ENCODE measurements around the gene FOXO1.

Gene FOXO1

GRCh38 chr13:40583738-40584137, 82.7 kb downstream of the FOXO1 start:
- H3K36me3 ChIP-seq, result peaks cover 0 to 40% (median 22%) of the 10 kb centered on the region in 11 experiments; a peak in 15 of 22 replicates
- TF ChIP-seq Cebpa-rat (IDR thresholded peaks at IDR 0.05), result no peak
- H4K20me1 ChIP-seq, result peaks cover 0 to 23% (median 0%) of the 10 kb centered on the region in 11 experiments; a peak in 4 of 22 replicates
- H3K27me3 ChIP-seq, result no peaks in the 10 kb centered on the region
- H3K27ac ChIP-seq, result peak overlapping the region in 7 of 11 experiments; percentile 9 to 99 (median 82); a peak in 10 of 22 replicates
- no peak overlapping the region for H3K4me2 ChIP-seq
- peaks cover 62 to 78% (median 76%) of the 10 kb centered on the region in 10 experiments for H3K4me1 ChIP-seq
- peak overlapping the region in 4 of 10 experiments; percentile 0 to 24 (median 7); a peak in 3 of 20 replicates for H3K4me3 ChIP-seq
- peaks cover 21 to 47% (median 35%) of the 10 kb centered on the region in 11 experiments for H3K9me3 ChIP-seq (replicated peaks in 1 of 11)
- H3K9ac ChIP-seq, result no peak overlapping the region

GRCh38 chr13:40582531-40582930, 83.9 kb downstream of the FOXO1 start:
- H4K20me1 ChIP-seq, result peaks cover 0 to 29% (median 0%) of the 10 kb centered on the region in 11 experiments; a peak in 5 of 22 replicates
- peaks cover 58 to 78% (median 76%) of the 10 kb centered on the region in 10 experiments for H3K4me1 ChIP-seq
- no peaks in the 10 kb centered on the region for H3K27me3 ChIP-seq
- peak overlapping the region in 1 of 11 experiments; percentile 75; a peak in 1 of 22 replicates for H3K9ac ChIP-seq
- peak overlapping the region in 8 of 11 experiments; percentile 45 to 85 (median 81); a peak in 11 of 22 replicates for H3K4me2 ChIP-seq
- peak overlapping the region in 8 of 11 experiments; percentile 25 to 99 (median 77); a peak in 15 of 22 replicates for H3K27ac ChIP-seq
- peak overlapping the region in 2 of 10 experiments; percentile 0 to 5; a peak in 3 of 20 replicates for H3K4me3 ChIP-seq
- no peak for TF ChIP-seq Cebpa-rat (IDR thresholded peaks at IDR 0.05)
- peaks cover 21 to 49% (median 35%) of the 10 kb centered on the region in 11 experiments for H3K9me3 ChIP-seq (replicated peaks in 1 of 11)
- peaks cover 0 to 40% (median 22%) of the 10 kb centered on the region in 11 experiments; a peak in 15 of 22 replicates for H3K36me3 ChIP-seq

GRCh38 chr13:40581277-40581579, 85.2 kb downstream of the FOXO1 start:
- H3K9me3 ChIP-seq (replicated peaks in 1 of 11), result peaks cover 21 to 49% (median 35%) of the 10 kb centered on the region in 11 experiments
- H3K4me1 ChIP-seq, result peaks cover 45 to 76% (median 71%) of the 10 kb centered on the region in 10 experiments
- 0 out of 20 replicates have a peak overlapping the region, but pooled peaks of 1 of the 10 experiments have one; percentile 8 for H3K4me3 ChIP-seq
- H3K36me3 ChIP-seq, result peaks cover 0 to 40% (median 22%) of the 10 kb centered on the region in 11 experiments; a peak in 15 of 22 replicates
- H3K27me3 ChIP-seq, result no peaks in the 10 kb centered on the region
- peak overlapping the region in 10 of 11 experiments; percentile 21 to 99 (median 71); a peak in 18 of 22 replicates for H3K27ac ChIP-seq
- peak overlapping the region in 8 of 11 experiments; percentile 14 to 78 (median 60); a peak in 14 of 22 replicates for H3K9ac ChIP-seq
- H3K4me2 ChIP-seq, result peak overlapping the region; percentile 32 to 85 (median 77); a peak in 21 of 22 replicates
- H4K20me1 ChIP-seq, result peaks cover 0 to 36% (median 0%) of the 10 kb centered on the region in 11 experiments; a peak in 5 of 22 replicates
- TF ChIP-seq Cebpa-rat (IDR thresholded peaks at IDR 0.05), result no peak

- peaks cover 0 to 40% (median 0%) of the 10 kb centered on the region in 11 experiments; a peak in 5 of 22 replicates for H4K20me1 ChIP-seq
- H3K4me2 ChIP-seq, result peak overlapping the region; percentile 32 to 85 (median 77); a peak in 21 of 22 replicates
- TF ChIP-seq Cebpa-rat (IDR thresholded peaks at IDR 0.05), result peak in 5 of 11 experiments; percentile 40 to 73 (median 59); a peak in 5 of 22 replicates
- peak overlapping the region in 2 of 10 experiments; percentile 4 to 8; a peak in 1 of 20 replicates for H3K4me3 ChIP-seq
- peaks cover 0 to 43% (median 22%) of the 10 kb centered on the region in 11 experiments; a peak in 15 of 22 replicates for H3K36me3 ChIP-seq
- H3K4me1 ChIP-seq, result peaks cover 40 to 76% (median 66%) of the 10 kb centered on the region in 10 experiments
- H3K27me3 ChIP-seq, result no peaks in the 10 kb centered on the region
- peak overlapping the region in 8 of 11 experiments; percentile 14 to 78 (median 60); a peak in 15 of 22 replicates for H3K9ac ChIP-seq
- peaks cover 21 to 49% (median 36%) of the 10 kb centered on the region in 11 experiments for H3K9me3 ChIP-seq (replicated peaks in 1 of 11)
- peak overlapping the region in 10 of 11 experiments; percentile 21 to 99 (median 71); a peak in 18 of 22 replicates for H3K27ac ChIP-seq
Measured at GRCh38 chr13:40580566-40581276, 85.7 kb downstream of the FOXO1 start.

GRCh38 chr13:40579535-40579934, 86.9 kb downstream of the FOXO1 start:
- H3K4me1 ChIP-seq, result peaks cover 31 to 78% (median 60%) of the 10 kb centered on the region in 10 experiments
- peak overlapping the region in 10 of 11 experiments; percentile 24 to 85 (median 68); a peak in 14 of 22 replicates for H3K4me2 ChIP-seq
- peaks cover 0 to 47% (median 0%) of the 10 kb centered on the region in 11 experiments; a peak in 5 of 22 replicates for H4K20me1 ChIP-seq
- H3K4me3 ChIP-seq, result no peak overlapping the region
- no peaks in the 10 kb centered on the region for H3K27me3 ChIP-seq
- peak overlapping the region in 7 of 11 experiments; percentile 8 to 99 (median 82); a peak in 11 of 22 replicates for H3K27ac ChIP-seq
- H3K9me3 ChIP-seq (replicated peaks in 1 of 11), result peaks cover 21 to 49% (median 26%) of the 10 kb centered on the region in 11 experiments
- H3K36me3 ChIP-seq, result peaks cover 0 to 40% (median 21%) of the 10 kb centered on the region in 11 experiments; a peak in 15 of 22 replicates
- TF ChIP-seq Cebpa-rat (IDR thresholded peaks at IDR 0.05), result no peak
- H3K9ac ChIP-seq, result no peak overlapping the region

- H3K36me3 ChIP-seq, result peaks cover 0 to 26% (median 8%) of the 10 kb centered on the region in 11 experiments; a peak in 15 of 22 replicates
- peaks cover 46 to 92% (median 73%) of the 10 kb centered on the region in 10 experiments for H3K4me1 ChIP-seq
- H3K4me2 ChIP-seq, result peak overlapping the region in 9 of 11 experiments; percentile 5 to 85 (median 79); a peak in 15 of 22 replicates
- peak overlapping the region in 4 of 11 experiments; percentile 82 to 99 (median 92); a peak in 3 of 22 replicates for H3K27ac ChIP-seq
- no peak overlapping the region for H3K4me3 ChIP-seq
- TF ChIP-seq Cebpa-rat (IDR thresholded peaks at IDR 0.05), result no peak
- no peak overlapping the region for H3K9ac ChIP-seq
- H4K20me1 ChIP-seq, result peaks cover 0 to 61% (median 0%) of the 10 kb centered on the region in 11 experiments; a peak in 7 of 22 replicates
- no peaks in the 10 kb centered on the region for H3K27me3 ChIP-seq
- H3K9me3 ChIP-seq (replicated peaks in 1 of 11), result peaks cover 8 to 36% (median 11%) of the 10 kb centered on the region in 11 experiments
Measured at GRCh38 chr13:40578055-40578454, 88.4 kb downstream of the FOXO1 start.

GRCh38 chr13:40576369-40576768, 90.1 kb downstream of the FOXO1 start:
- Histone ChIP-seq H3K4me2 (peak overlapping the region in 4 of 11 experiments; percentile 1 to 17 (median 12); a peak in 2 of 22 replicates), H4K20me1 (peaks cover 0 to 73% (median 0%) of the 10 kb centered on the region in 11 experiments; a peak in 8 of 22 replicates), H3K27ac (peak overlapping the region in 1 of 11 experiments; percentile 5; a peak in 1 of 22 replicates), H3K36me3 (peaks cover 0 to 24% (median 3%) of the 10 kb centered on the region in 11 experiments; a peak in 3 of 22 replicates), H3K4me3 (no peak overlapping the region), H3K9me3 (replicated peaks in 1 of 11) (peaks cover 0 to 26% (median 0%) of the 10 kb centered on the region in 11 experiments; a peak in 5 of 22 replicates), H3K9ac (no peak overlapping the region), H3K4me1 (peaks cover 48 to 96% (median 75%) of the 10 kb centered on the region in 10 experiments), H3K27me3 (no peaks in the 10 kb centered on the region)
- no peak for TF ChIP-seq Cebpa-rat (IDR thresholded peaks at IDR 0.05)

- Histone ChIP-seq H3K9ac (no peak overlapping the region), H3K4me3 (no peak overlapping the region), H3K4me2 (peak overlapping the region in 10 of 11 experiments; percentile 3 to 74 (median 40); a peak in 13 of 22 replicates), H3K36me3 (peaks cover 0 to 21% (median 0%) of the 10 kb centered on the region in 11 experiments; a peak in 2 of 22 replicates), H3K9me3 (replicated peaks in 1 of 11) (peaks cover 0 to 23% (median 0%) of the 10 kb centered on the region in 11 experiments; a peak in 3 of 22 replicates), H3K27ac (0 out of 22 replicates have a peak overlapping the region, but pooled peaks of 2 of the 11 experiments have one; percentile 1 to 8), H4K20me1 (peaks cover 0 to 81% (median 22%) of the 10 kb centered on the region in 11 experiments; a peak in 14 of 22 replicates), H3K27me3 (no peaks in the 10 kb centered on the region), H3K4me1 (peaks cover 50 to 88% (median 66%) of the 10 kb centered on the region in 10 experiments)
- TF ChIP-seq Cebpa-rat (IDR thresholded peaks at IDR 0.05), result no peak
Measured at GRCh38 chr13:40572961-40573360, 93.5 kb downstream of the FOXO1 start.
